ENCODE results near the gene STEAP2. TPM values are rescaled to one million over a fixed set of nuclear protein-coding genes. Genes with fewer than 3 reads are reported as not detected.

Gene STEAP2
- total and polyA plus RNA-seq, 9 donors: 10.0 to 47.1 (median 26.6) TPM

DNA sequence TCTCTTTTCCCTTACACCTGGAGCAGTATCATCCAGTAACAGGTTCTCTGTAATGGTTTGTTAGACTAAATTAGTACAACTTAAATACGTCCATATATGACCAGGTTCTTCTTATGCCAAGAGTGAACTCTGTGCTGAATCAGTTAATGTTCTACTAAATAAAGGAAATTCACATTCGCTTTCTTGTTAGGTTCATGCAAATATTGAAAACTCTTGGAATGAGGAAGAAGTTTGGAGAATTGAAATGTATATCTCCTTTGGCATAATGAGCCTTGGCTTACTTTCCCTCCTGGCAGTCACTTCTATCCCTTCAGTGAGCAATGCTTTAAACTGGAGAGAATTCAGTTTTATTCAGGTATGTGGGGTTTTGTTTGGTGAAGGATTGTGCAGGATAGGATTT lies 18.1 kb downstream of the STEAP2 start:
- intact Hi-C loops (cut with DNase I): no loop called here
- Histone ChIP-seq H3K4me3 (no peak overlapping the region), H3K27ac (no peak overlapping the region), H3K4me1 (ENCODE audit: insufficient read depth) (no peaks in the 10 kb centered on the region), H3K36me3 (no peaks in the 10 kb centered on the region), H3K9me3 (no peaks in the 10 kb centered on the region), H3K27me3 (no peaks in the 10 kb centered on the region)
- 89 to 93% (median 91%) methylated on average over 2 of the region's 2 CpGs for WGBS, 3 donors
- no peak for DNase-seq
- TF ChIP-seq POLR2A (IDR thresholded peaks at IDR 0.05) (no peak), EP300 (IDR thresholded peaks at IDR 0.05) (no peak)
- TF ChIP-seq, protein P1, sequence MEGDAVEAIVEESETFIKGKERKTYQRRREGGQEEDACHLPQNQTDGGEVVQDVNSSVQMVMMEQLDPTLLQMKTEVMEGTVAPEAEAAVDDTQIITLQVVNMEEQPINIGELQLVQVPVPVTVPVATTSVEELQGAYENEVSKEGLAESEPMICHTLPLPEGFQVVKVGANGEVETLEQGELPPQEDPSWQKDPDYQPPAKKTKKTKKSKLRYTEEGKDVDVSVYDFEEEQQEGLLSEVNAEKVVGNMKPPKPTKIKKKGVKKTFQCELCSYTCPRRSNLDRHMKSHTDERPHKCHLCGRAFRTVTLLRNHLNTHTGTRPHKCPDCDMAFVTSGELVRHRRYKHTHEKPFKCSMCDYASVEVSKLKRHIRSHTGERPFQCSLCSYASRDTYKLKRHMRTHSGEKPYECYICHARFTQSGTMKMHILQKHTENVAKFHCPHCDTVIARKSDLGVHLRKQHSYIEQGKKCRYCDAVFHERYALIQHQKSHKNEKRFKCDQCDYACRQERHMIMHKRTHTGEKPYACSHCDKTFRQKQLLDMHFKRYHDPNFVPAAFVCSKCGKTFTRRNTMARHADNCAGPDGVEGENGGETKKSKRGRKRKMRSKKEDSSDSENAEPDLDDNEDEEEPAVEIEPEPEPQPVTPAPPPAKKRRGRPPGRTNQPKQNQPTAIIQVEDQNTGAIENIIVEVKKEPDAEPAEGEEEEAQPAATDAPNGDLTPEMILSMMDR (IDR thresholded peaks at IDR 0.05): no peak

DNA sequence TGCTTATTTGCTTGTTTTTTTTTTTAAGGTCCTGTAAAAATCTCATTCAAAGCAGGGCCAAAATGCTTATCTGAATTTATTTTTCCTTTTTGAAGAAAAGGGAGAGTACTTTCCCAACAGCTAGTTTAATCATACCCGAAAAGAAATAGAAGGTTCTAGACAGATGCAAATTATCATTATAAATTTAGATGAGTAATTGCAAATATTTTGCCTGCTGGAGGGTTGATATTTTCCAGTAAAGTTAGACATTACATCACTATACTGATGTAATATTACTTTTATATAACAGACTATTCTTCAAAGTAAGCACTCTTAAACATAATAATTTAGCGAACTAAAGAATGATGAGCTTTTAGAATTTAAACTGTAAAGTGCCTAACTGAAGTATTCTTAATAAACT lies 19.3 kb downstream of the STEAP2 start:
- no peak overlapping the region for H3K4me3 ChIP-seq
- no peaks in the 10 kb centered on the region for H3K36me3 ChIP-seq
- H3K9me3 ChIP-seq: no peaks in the 10 kb centered on the region
- no peaks in the 10 kb centered on the region for H3K27me3 ChIP-seq
- H3K4me1 ChIP-seq (ENCODE audit: insufficient read depth): no peaks in the 10 kb centered on the region
- no peak overlapping the region for H3K27ac ChIP-seq
- DNase-seq: no peak
- intact Hi-C loops (cut with DNase I): no loop called here
- TF ChIP-seq, protein P1 (IDR thresholded peaks at IDR 0.05): no peak
- TF ChIP-seq POLR2A (IDR thresholded peaks at IDR 0.05) (no peak), EP300 (IDR thresholded peaks at IDR 0.05) (no peak)
- 50 to 57% (median 56%) methylated on average over 2 of the region's 2 CpGs for WGBS, 3 donors

DNA sequence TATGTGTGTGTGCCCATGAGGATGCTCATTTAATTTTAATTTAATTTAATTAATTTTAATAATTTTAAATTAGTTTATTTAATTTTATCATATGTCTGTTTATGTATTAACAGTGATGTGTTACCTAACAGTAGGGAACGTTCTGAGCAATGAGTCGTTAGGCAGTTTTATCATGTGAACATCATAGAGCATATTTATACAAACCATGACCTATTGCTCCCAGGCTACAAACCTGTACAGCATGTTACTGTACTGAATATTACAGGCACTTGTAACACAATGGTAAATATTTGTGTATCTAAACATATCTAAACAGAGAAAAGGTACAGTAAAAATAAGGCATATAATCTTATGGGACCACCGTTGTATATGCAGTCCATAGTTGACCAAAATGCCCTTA lies 19.8 kb downstream of the STEAP2 start:
- no peak overlapping the region for H3K27ac ChIP-seq
- H3K4me3 ChIP-seq: no peak overlapping the region
- no peaks in the 10 kb centered on the region for H3K9me3 ChIP-seq
- 82 to 88% (median 84%) methylated on average over 3 of the region's 3 CpGs for WGBS, 3 donors
- DNase-seq: no peak
- TF ChIP-seq POLR2A (IDR thresholded peaks at IDR 0.05) (no peak), EP300 (IDR thresholded peaks at IDR 0.05) (no peak)
- TF ChIP-seq, protein P1 (IDR thresholded peaks at IDR 0.05): no peak
- no peaks in the 10 kb centered on the region for H3K27me3 ChIP-seq
- intact Hi-C loops (cut with DNase I): no loop called here
- no peaks in the 10 kb centered on the region for H3K36me3 ChIP-seq
- no peaks in the 10 kb centered on the region for H3K4me1 ChIP-seq (ENCODE audit: insufficient read depth)

DNA sequence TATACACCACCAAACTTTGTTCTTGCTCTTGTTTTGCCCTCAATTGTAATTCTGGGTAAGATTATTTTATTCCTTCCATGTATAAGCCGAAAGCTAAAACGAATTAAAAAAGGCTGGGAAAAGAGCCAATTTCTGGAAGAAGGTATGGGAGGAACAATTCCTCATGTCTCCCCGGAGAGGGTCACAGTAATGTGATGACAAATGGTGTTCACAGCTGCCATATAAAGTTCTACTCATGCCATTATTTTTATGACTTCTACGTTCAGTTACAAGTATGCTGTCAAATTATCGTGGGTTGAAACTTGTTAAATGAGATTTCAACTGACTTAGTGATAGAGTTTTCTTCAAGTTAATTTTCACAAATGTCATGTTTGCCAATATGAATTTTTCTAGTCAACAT lies 20.9 kb downstream of the STEAP2 start:
- Histone ChIP-seq H3K27me3 (no peaks in the 10 kb centered on the region), H3K4me1 (ENCODE audit: insufficient read depth) (no peaks in the 10 kb centered on the region), H3K27ac (no peak overlapping the region), H3K4me3 (no peak overlapping the region), H3K9me3 (no peaks in the 10 kb centered on the region), H3K36me3 (no peaks in the 10 kb centered on the region)
- intact Hi-C loops (cut with DNase I): no loop called here
- no peak for TF ChIP-seq EP300 (IDR thresholded peaks at IDR 0.05)
- TF ChIP-seq POLR2A (IDR thresholded peaks at IDR 0.05): no peak
- no peak for DNase-seq
- WGBS, 3 donors: 43 to 54% (median 47%) methylated on average over 5 of the region's 5 CpGs

DNA sequence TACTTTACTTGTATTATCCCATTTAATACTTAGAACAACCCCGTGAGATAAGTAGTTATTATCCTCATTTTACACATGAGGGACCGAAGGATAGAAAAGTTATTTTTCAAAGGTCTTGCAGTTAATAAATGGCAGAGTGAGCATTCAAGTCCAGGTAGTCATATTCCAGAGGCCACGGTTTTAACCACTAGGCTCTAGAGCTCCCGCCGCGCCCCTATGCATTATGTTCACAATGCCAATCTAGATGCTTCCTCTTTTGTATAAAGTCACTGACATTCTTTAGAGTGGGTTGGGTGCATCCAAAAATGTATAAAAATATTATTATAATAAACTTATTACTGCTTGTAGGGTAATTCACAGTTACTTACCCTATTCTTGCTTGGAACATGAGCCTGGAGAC lies 22.0 kb downstream of the STEAP2 start:
- DNase-seq: no peak
- H3K9me3 ChIP-seq: no peaks in the 10 kb centered on the region
- no peak overlapping the region for H3K27ac ChIP-seq
- H3K36me3 ChIP-seq: no peaks in the 10 kb centered on the region
- WGBS, 3 donors: 97 to 98% (median 97%) methylated on average over 6 of the region's 6 CpGs
- TF ChIP-seq EP300 (IDR thresholded peaks at IDR 0.05): no peak
- TF ChIP-seq, protein P1 (IDR thresholded peaks at IDR 0.05): no peak
- no peaks in the 10 kb centered on the region for H3K27me3 ChIP-seq
- no peaks in the 10 kb centered on the region for H3K4me1 ChIP-seq (ENCODE audit: insufficient read depth)
- intact Hi-C loops (cut with DNase I): no loop called here
- no peak overlapping the region for H3K4me3 ChIP-seq

All from ovary (tissue), 9 donors.